ENCODE measurements around the gene APBB1IP.

- no peak for TF ChIP-seq CTCF (IDR thresholded peaks at IDR 0.05; ENCODE audit: insufficient read depth, low read length)
- TF ChIP-seq POLR2AphosphoS5 (IDR thresholded peaks at IDR 0.05; ENCODE audit: low read depth) = no peak
Measured at GRCh38 chr10:26391701-26392695, 46.1 kb upstream of the APBB1IP start.
